ENCODE data around the gene INS. TPM values are rescaled to one million over a fixed set of nuclear protein-coding genes. Genes with fewer than 3 reads are reported as not detected.

Gene INS
- total RNA-seq, 1 donor from 2014 or later, result not detected

GRCh38 chr11:2200536-2200935 lies 39.5 kb upstream of the INS start:
- TF ChIP-seq CTCF (IDR thresholded peaks at IDR 0.05; ENCODE audit: unreplicated experiment), result no peak
- no peak overlapping the region for H3K27ac Mint-ChIP-seq
- H3K27me3 Mint-ChIP-seq (ENCODE audit: low read depth), result peaks cover 16% of the 10 kb centered on the region
- no peak overlapping the region for H3K4me3 Mint-ChIP-seq
- no peak for DNase-seq (ENCODE audit: low spot score in 2 of 2, unreplicated experiment in 2 of 2)
- H3K4me1 Mint-ChIP-seq, result peaks cover 8% of the 10 kb centered on the region
- peaks cover 8% of the 10 kb centered on the region for H3K9me3 Mint-ChIP-seq
- no peaks in the 10 kb centered on the region for H3K36me3 Mint-ChIP-seq

- Mint-ChIP-seq H3K27me3 (ENCODE audit: low read depth) (peaks cover 17% of the 10 kb centered on the region), H3K36me3 (no peaks in the 10 kb centered on the region), H3K4me1 (peaks cover 8% of the 10 kb centered on the region), H3K4me3 (no peak overlapping the region), H3K9me3 (peaks cover 8% of the 10 kb centered on the region), H3K27ac (no peak overlapping the region)
- TF ChIP-seq CTCF (IDR thresholded peaks at IDR 0.05; ENCODE audit: unreplicated experiment), result no peak
- no peak for DNase-seq (ENCODE audit: low spot score in 2 of 2, unreplicated experiment in 2 of 2)
These were observed 38.7 kb upstream of the INS start for GRCh38 chr11:2199466-2200341.

- peaks cover 8% of the 10 kb centered on the region for H3K9me3 Mint-ChIP-seq
- DNase-seq (ENCODE audit: low spot score in 2 of 2, unreplicated experiment in 2 of 2), result no peak
- H3K4me1 Mint-ChIP-seq, result peaks cover 8% of the 10 kb centered on the region
- H3K36me3 Mint-ChIP-seq, result no peaks in the 10 kb centered on the region
- peaks cover 17% of the 10 kb centered on the region for H3K27me3 Mint-ChIP-seq (ENCODE audit: low read depth)
- no peak overlapping the region for H3K4me3 Mint-ChIP-seq
- no peak for TF ChIP-seq CTCF (IDR thresholded peaks at IDR 0.05; ENCODE audit: unreplicated experiment)
- no peak overlapping the region for H3K27ac Mint-ChIP-seq
These were observed 37.8 kb upstream of the INS start for GRCh38 chr11:2198621-2199365.

- peaks cover 8% of the 10 kb centered on the region for H3K9me3 Mint-ChIP-seq
- H3K4me1 Mint-ChIP-seq, result peaks cover 2% of the 10 kb centered on the region
- no peak overlapping the region for H3K4me3 Mint-ChIP-seq
- no peak for DNase-seq (ENCODE audit: low spot score in 2 of 2, unreplicated experiment in 2 of 2)
- H3K27me3 Mint-ChIP-seq (ENCODE audit: low read depth), result peaks cover 17% of the 10 kb centered on the region
- H3K36me3 Mint-ChIP-seq, result no peaks in the 10 kb centered on the region
- no peak for TF ChIP-seq CTCF (IDR thresholded peaks at IDR 0.05; ENCODE audit: unreplicated experiment)
- H3K27ac Mint-ChIP-seq, result no peak overlapping the region
These were observed 36.9 kb upstream of the INS start for GRCh38 chr11:2197771-2198520.

GRCh38 chr11:2196970-2197770 lies 36.2 kb upstream of the INS start:
- no peak overlapping the region for H3K27ac Mint-ChIP-seq
- peak; percentile 72 to 87 for DNase-seq (ENCODE audit: low spot score in 2 of 2, unreplicated experiment in 2 of 2)
- H3K27me3 Mint-ChIP-seq (ENCODE audit: low read depth), result peaks cover 17% of the 10 kb centered on the region
- TF ChIP-seq CTCF (IDR thresholded peaks at IDR 0.05; ENCODE audit: unreplicated experiment), result peak; percentile 74
- H3K9me3 Mint-ChIP-seq, result peaks cover 8% of the 10 kb centered on the region
- no peaks in the 10 kb centered on the region for H3K36me3 Mint-ChIP-seq
- H3K4me3 Mint-ChIP-seq, result no peak overlapping the region
- H3K4me1 Mint-ChIP-seq, result no peaks in the 10 kb centered on the region
